Measurements from ENCODE around the gene PGM3.

DNA sequence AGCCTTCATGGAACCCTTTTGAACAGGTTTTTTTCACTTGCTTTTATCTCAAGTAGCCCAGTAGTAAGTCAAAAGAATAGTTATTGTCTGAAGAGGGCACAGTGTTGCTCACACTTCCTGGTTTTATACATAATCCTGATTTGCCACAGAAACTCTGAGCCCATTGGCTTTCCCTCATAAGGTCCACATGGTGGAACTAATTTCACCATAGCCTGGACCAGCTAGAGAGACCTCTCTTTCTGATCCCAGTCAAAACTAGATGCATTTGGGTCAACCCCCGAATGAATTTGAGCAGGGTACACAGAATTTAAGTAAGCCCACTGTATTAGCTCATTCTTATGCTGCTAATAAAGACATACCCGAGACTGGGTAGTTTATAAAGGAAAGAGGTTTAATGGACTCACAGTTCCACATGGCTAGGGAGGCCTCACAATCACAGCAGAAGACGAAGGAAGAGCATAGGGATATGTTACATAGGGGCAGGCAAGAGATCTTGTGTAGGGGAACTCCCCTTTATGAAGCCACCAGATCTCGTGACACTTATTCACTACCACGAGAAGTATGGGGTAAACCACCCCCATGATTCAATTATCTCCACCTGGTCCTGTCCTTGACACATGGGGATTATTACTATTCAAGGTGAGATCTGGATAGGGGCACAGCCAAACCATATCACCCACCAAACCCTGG lies 6.3 kb upstream of the PGM3 start:
- TF ChIP-seq, protein P1, sequence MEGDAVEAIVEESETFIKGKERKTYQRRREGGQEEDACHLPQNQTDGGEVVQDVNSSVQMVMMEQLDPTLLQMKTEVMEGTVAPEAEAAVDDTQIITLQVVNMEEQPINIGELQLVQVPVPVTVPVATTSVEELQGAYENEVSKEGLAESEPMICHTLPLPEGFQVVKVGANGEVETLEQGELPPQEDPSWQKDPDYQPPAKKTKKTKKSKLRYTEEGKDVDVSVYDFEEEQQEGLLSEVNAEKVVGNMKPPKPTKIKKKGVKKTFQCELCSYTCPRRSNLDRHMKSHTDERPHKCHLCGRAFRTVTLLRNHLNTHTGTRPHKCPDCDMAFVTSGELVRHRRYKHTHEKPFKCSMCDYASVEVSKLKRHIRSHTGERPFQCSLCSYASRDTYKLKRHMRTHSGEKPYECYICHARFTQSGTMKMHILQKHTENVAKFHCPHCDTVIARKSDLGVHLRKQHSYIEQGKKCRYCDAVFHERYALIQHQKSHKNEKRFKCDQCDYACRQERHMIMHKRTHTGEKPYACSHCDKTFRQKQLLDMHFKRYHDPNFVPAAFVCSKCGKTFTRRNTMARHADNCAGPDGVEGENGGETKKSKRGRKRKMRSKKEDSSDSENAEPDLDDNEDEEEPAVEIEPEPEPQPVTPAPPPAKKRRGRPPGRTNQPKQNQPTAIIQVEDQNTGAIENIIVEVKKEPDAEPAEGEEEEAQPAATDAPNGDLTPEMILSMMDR (conservative IDR thresholded peaks at IDR 0.05; ENCODE audit: low read depth, low read length), result no peak
- TF ChIP-seq POLR2A (IDR thresholded peaks at IDR 0.05; ENCODE audit: low read depth, low read length) (no peak), MXI1 (IDR thresholded peaks at IDR 0.05; ENCODE audit: borderline replicate concordance, low read depth, low read length) (no peak), RAD21 (IDR thresholded peaks at IDR 0.05; ENCODE audit: low read length) (no peak), FOS (IDR thresholded peaks at IDR 0.05; ENCODE audit: low read depth, low read length) (no peak), BHLHE40 (IDR thresholded peaks at IDR 0.05; ENCODE audit: low read depth, low read length) (no peak), MAZ (IDR thresholded peaks at IDR 0.05; ENCODE audit: borderline replicate concordance, low read depth, low read length) (no peak), NFE2L2 (IDR thresholded peaks at IDR 0.05; ENCODE audit: low read depth, low read length) (no peak), SMC3 (IDR thresholded peaks at IDR 0.05; ENCODE audit: low read depth, low read length) (no peak), CHD1 (IDR thresholded peaks at IDR 0.05; ENCODE audit: low read depth, low read length) (no peak)
- TF ChIP-seq, protein P2, sequence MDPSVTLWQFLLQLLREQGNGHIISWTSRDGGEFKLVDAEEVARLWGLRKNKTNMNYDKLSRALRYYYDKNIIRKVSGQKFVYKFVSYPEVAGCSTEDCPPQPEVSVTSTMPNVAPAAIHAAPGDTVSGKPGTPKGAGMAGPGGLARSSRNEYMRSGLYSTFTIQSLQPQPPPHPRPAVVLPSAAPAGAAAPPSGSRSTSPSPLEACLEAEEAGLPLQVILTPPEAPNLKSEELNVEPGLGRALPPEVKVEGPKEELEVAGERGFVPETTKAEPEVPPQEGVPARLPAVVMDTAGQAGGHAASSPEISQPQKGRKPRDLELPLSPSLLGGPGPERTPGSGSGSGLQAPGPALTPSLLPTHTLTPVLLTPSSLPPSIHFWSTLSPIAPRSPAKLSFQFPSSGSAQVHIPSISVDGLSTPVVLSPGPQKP (IDR thresholded peaks at IDR 0.05; ENCODE audit: borderline replicate concordance, low read depth, low read length), result no peak
